Stimulated activated CD8-positive, alpha-beta memory T cell treated with anti-CD3 and anti-CD28 coated beads, Interleukin-4, amount 100 ng/mL, for 24 hours (primary cell): ENCODE data around the gene TMEM236.
A peak's percentile ranks its signal among the peaks of the same experiment; 100 is the strongest.

ENCODE experiments used
- DNase-seq: peaks from one replicate; pipeline ENCODE4 v3.0.0-alpha.2; 2020; ENCODE audit warnings: low read depth

TMEM236 gene

GRCh38 chr10:17742918-17743317 lies 9.1 kb upstream of the TMEM236 start:
- DNase-seq, result peak; percentile 55

GRCh38 chr10:17743437-17743836 lies 8.6 kb upstream of the TMEM236 start:
- no peak for DNase-seq

- no peak for DNase-seq
These were observed 7.6 kb upstream of the TMEM236 start for GRCh38 chr10:17744341-17744861.

GRCh38 chr10:17747883-17748550 lies 4.0 kb upstream of the TMEM236 start:
- no peak for DNase-seq

GRCh38 chr10:17749890-17750289 lies 2.1 kb upstream of the TMEM236 start:
- no peak for DNase-seq

- DNase-seq, result no peak
These were observed 4.7 kb downstream of the TMEM236 start for GRCh38 chr10:17756557-17757217.

- DNase-seq, result no peak
These were observed 6.2 kb downstream of the TMEM236 start for GRCh38 chr10:17758200-17758599.

- no peak for DNase-seq
These were observed 6.9 kb downstream of the TMEM236 start for GRCh38 chr10:17758896-17759295.

GRCh38 chr10:17764142-17764541 lies 12.1 kb downstream of the TMEM236 start:
- no peak for DNase-seq

- no peak for DNase-seq
These were observed 13.6 kb downstream of the TMEM236 start for GRCh38 chr10:17765602-17766001.

GRCh38 chr10:17766731-17767130 lies 14.7 kb downstream of the TMEM236 start:
- DNase-seq, result no peak

GRCh38 chr10:17768496-17768895 lies 16.5 kb downstream of the TMEM236 start:
- DNase-seq, result no peak

GRCh38 chr10:17768957-17769356 lies 17.0 kb downstream of the TMEM236 start:
- no peak for DNase-seq

GRCh38 chr10:17771017-17771416 lies 19.0 kb downstream of the TMEM236 start:
- no peak for DNase-seq

GRCh38 chr10:17779784-17780183 lies 27.8 kb downstream of the TMEM236 start:
- DNase-seq, result no peak

GRCh38 chr10:17780727-17781126 lies 28.7 kb downstream of the TMEM236 start:
- DNase-seq, result no peak

- no peak for DNase-seq
These were observed 29.9 kb downstream of the TMEM236 start for GRCh38 chr10:17781856-17782255.

GRCh38 chr10:17782921-17783665 lies 31.1 kb downstream of the TMEM236 start:
- no peak for DNase-seq

GRCh38 chr10:17783751-17784150 lies 31.8 kb downstream of the TMEM236 start:
- DNase-seq, result no peak

GRCh38 chr10:17784688-17785087 lies 32.7 kb downstream of the TMEM236 start:
- DNase-seq, result no peak

GRCh38 chr10:17785276-17785930 lies 33.4 kb downstream of the TMEM236 start:
- no peak for DNase-seq
